Measurements from ENCODE around the gene RNF41.

RNF41 gene

DNA sequence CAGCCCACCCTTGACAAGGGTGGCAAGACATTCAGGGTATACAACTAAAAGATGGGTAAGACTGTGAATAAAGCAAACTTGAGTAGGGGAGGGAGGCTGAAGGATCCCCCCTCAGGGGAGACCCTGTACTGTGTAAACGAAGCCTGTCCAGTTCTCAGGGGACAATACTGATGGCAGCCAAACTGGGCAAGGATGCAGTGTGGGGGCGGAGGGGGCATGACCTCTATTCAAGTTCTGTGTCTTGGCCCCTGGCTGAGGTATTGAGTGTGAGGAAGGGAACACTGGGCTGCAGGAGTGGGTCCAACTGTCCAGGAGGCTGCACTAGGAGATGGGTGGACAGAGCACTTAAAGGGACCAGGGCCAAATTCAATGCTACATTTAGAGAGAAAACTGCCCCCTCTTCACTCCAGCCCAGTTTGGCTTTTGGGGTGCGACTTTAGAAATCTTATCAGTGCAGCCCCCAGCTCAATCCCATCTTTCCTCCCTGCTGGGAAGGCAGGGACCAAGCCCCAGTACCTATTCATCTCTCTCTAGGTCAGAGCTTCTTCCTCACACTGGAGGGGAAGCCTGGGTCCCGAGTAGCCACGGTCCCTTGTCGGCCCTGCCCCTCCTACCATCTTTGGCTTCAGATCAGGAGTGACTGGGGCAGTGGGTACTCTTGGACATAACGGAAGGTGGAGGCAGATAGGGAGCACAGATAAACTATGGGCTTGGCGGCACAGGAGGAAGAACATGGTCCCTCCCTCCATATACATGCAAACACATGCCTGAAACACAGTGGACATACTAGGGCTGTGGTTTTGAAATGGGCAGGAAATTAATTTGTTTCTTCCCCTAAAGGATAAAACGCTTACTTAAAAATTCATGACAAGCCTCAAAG, 19.9 kb upstream of the RNF41 start:
- H3K9me2 ChIP-seq (replicated peaks; ENCODE audit: insufficient read depth, low read length): no peaks in the 10 kb centered on the region
- no peaks in the 10 kb centered on the region for H3K36me3 ChIP-seq (replicated peaks; ENCODE audit: insufficient read depth, low read length)
- H3K9ac ChIP-seq (ENCODE audit: low read length): no peak overlapping the region

DNA sequence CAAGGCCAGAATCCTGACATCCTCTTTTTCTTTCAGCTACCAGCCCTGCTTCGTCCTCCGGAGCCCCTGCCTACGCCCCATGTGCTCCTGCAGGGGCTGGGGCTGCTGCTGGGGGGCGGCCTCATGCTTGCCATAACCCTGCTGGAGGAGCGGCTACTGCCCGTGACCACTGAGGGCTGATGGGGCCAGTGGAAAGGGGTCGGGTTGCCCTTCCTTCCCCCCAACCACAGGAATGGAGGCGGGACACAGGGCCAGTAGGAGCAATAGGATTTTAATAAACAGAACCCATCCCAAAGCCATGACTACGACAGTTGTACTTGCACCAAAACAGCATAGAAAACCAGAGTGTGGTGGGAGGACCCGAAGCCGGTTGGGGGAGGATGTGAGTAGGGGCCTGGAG, 15.8 kb upstream of the RNF41 start:
- Histone ChIP-seq H3K27me3 (replicated peaks; ENCODE audit: insufficient read depth, low read length) (no peaks in the 10 kb centered on the region), H3K9me3 (replicated peaks; ENCODE audit: insufficient read depth, low read length) (no peaks in the 10 kb centered on the region), H3K9ac (ENCODE audit: low read length) (no peak overlapping the region), H3K36me3 (replicated peaks; ENCODE audit: insufficient read depth, low read length) (no peaks in the 10 kb centered on the region), H2AFZ (ENCODE audit: low read length) (no peak overlapping the region), H4K20me1 (ENCODE audit: insufficient read depth, low read length) (no peaks in the 10 kb centered on the region), H3F3A (ENCODE audit: insufficient read depth, low read length) (no peaks in the 10 kb centered on the region), H3K79me2 (ENCODE audit: low read length) (no peaks in the 10 kb centered on the region), H3K27ac (ENCODE audit: low read length) (no peak overlapping the region), H3K4me2 (ENCODE audit: low read depth, low read length) (no peak overlapping the region), H3K9me2 (replicated peaks; ENCODE audit: insufficient read depth, low read length) (no peaks in the 10 kb centered on the region), H3K4me1 (ENCODE audit: low read length) (no peaks in the 10 kb centered on the region), H3K4me3 (ENCODE audit: low read length) (no peak overlapping the region)
- TF ChIP-seq, protein P1, sequence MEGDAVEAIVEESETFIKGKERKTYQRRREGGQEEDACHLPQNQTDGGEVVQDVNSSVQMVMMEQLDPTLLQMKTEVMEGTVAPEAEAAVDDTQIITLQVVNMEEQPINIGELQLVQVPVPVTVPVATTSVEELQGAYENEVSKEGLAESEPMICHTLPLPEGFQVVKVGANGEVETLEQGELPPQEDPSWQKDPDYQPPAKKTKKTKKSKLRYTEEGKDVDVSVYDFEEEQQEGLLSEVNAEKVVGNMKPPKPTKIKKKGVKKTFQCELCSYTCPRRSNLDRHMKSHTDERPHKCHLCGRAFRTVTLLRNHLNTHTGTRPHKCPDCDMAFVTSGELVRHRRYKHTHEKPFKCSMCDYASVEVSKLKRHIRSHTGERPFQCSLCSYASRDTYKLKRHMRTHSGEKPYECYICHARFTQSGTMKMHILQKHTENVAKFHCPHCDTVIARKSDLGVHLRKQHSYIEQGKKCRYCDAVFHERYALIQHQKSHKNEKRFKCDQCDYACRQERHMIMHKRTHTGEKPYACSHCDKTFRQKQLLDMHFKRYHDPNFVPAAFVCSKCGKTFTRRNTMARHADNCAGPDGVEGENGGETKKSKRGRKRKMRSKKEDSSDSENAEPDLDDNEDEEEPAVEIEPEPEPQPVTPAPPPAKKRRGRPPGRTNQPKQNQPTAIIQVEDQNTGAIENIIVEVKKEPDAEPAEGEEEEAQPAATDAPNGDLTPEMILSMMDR (IDR thresholded peaks at IDR 0.05; ENCODE audit: low read length): no peak
- TF ChIP-seq EZH2phosphoT487 (IDR thresholded peaks at IDR 0.05; ENCODE audit: low read length) (no peak), EZH2 (optimal IDR thresholded peaks at IDR 0.05; ENCODE audit: low read depth, low read length) (no peak)
- no peak for DNase-seq

More for the DNA sequence above, 19.9 kb upstream of the RNF41 start:
- H3K27ac ChIP-seq (ENCODE audit: low read length): no peak overlapping the region
- TF ChIP-seq, protein P1 (IDR thresholded peaks at IDR 0.05; ENCODE audit: low read length): no peak
- no peak for TF ChIP-seq EZH2phosphoT487 (IDR thresholded peaks at IDR 0.05; ENCODE audit: low read length)
- TF ChIP-seq EZH2 (optimal IDR thresholded peaks at IDR 0.05; ENCODE audit: low read depth, low read length): no peak
- no peaks in the 10 kb centered on the region for H3K9me3 ChIP-seq (replicated peaks; ENCODE audit: insufficient read depth, low read length)
- no peak overlapping the region for H3K4me3 ChIP-seq (ENCODE audit: low read length)
- H2AFZ ChIP-seq (ENCODE audit: low read length): no peak overlapping the region
- no peak overlapping the region for H3K4me2 ChIP-seq (ENCODE audit: low read depth, low read length)
- no peaks in the 10 kb centered on the region for H3K79me2 ChIP-seq (ENCODE audit: low read length)
- no peaks in the 10 kb centered on the region for H4K20me1 ChIP-seq (ENCODE audit: insufficient read depth, low read length)
- H3F3A ChIP-seq (ENCODE audit: insufficient read depth, low read length): no peaks in the 10 kb centered on the region
- H3K27me3 ChIP-seq (replicated peaks; ENCODE audit: insufficient read depth, low read length): no peaks in the 10 kb centered on the region
- no peaks in the 10 kb centered on the region for H3K4me1 ChIP-seq (ENCODE audit: low read length)
- no peak for DNase-seq

DNA sequence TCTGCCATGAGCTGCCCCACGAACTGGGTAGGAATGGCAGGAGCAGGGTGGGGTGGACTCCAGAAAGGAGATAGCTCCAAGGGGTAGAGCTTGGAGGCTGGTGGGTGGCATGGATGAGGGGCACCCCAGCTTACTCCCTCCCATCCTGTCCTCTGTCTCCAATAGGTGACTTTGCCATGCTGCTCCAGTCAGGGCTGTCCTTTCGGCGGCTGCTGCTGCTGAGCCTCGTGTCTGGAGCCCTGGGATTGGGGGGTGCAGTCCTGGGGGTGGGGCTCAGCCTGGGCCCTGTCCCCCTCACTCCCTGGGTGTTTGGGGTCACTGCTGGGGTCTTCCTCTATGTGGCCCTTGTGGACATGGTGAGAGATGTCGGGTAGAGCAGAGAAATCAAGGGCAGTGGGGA, 15.3 kb upstream of the RNF41 start:
- no peak overlapping the region for H3K4me3 ChIP-seq (ENCODE audit: low read length)
- no peaks in the 10 kb centered on the region for H3K9me3 ChIP-seq (replicated peaks; ENCODE audit: insufficient read depth, low read length)
- H2AFZ ChIP-seq (ENCODE audit: low read length): no peak overlapping the region
- H3K4me2 ChIP-seq (ENCODE audit: low read depth, low read length): no peak overlapping the region
- no peak overlapping the region for H3K9ac ChIP-seq (ENCODE audit: low read length)
- no peaks in the 10 kb centered on the region for H3K4me1 ChIP-seq (ENCODE audit: low read length)
- no peak for TF ChIP-seq EZH2 (optimal IDR thresholded peaks at IDR 0.05; ENCODE audit: low read depth, low read length)
- no peaks in the 10 kb centered on the region for H3K36me3 ChIP-seq (replicated peaks; ENCODE audit: insufficient read depth, low read length)
- no peaks in the 10 kb centered on the region for H3F3A ChIP-seq (ENCODE audit: insufficient read depth, low read length)
- no peaks in the 10 kb centered on the region for H4K20me1 ChIP-seq (ENCODE audit: insufficient read depth, low read length)
- H3K27me3 ChIP-seq (replicated peaks; ENCODE audit: insufficient read depth, low read length): no peaks in the 10 kb centered on the region
- no peak overlapping the region for H3K27ac ChIP-seq (ENCODE audit: low read length)
- no peak for DNase-seq
- H3K79me2 ChIP-seq (ENCODE audit: low read length): no peaks in the 10 kb centered on the region
- no peaks in the 10 kb centered on the region for H3K9me2 ChIP-seq (replicated peaks; ENCODE audit: insufficient read depth, low read length)

DNA sequence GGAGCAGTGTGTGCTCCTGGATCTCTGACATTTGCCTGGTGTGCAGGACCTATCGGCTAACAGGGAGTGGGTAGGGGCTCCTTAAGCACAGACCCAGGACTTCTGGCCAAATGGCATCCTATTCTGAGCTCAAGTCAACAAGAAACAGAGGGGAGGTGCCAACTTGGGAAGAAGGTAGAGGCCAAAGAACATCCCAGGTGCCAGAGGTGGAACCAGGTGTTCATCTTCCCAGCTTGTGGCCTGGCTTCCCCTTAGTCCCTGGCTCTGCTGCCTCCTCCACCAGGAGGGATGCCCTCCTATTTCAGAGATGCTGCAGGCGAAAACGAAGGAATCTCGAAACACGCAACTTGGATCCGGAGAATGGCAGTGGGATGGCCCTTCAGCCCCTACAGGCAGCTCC, 14.4 kb upstream of the RNF41 start:
- TF ChIP-seq, protein P1 (IDR thresholded peaks at IDR 0.05; ENCODE audit: low read length): no peak
- TF ChIP-seq EZH2phosphoT487 (IDR thresholded peaks at IDR 0.05; ENCODE audit: low read length) (no peak), EZH2 (optimal IDR thresholded peaks at IDR 0.05; ENCODE audit: low read depth, low read length) (no peak)

More for the DNA sequence above, 14.4 kb upstream of the RNF41 start:
- H3K4me3 ChIP-seq (ENCODE audit: low read length): no peak overlapping the region
- no peaks in the 10 kb centered on the region for H3F3A ChIP-seq (ENCODE audit: insufficient read depth, low read length)
- H4K20me1 ChIP-seq (ENCODE audit: insufficient read depth, low read length): no peaks in the 10 kb centered on the region
- DNase-seq: no peak
- no peak overlapping the region for H3K9ac ChIP-seq (ENCODE audit: low read length)
- no peaks in the 10 kb centered on the region for H3K4me1 ChIP-seq (ENCODE audit: low read length)
- no peak overlapping the region for H3K4me2 ChIP-seq (ENCODE audit: low read depth, low read length)
- no peaks in the 10 kb centered on the region for H3K79me2 ChIP-seq (ENCODE audit: low read length)
- H3K27me3 ChIP-seq (replicated peaks; ENCODE audit: insufficient read depth, low read length): no peaks in the 10 kb centered on the region
- H2AFZ ChIP-seq (ENCODE audit: low read length): no peak overlapping the region
- no peaks in the 10 kb centered on the region for H3K36me3 ChIP-seq (replicated peaks; ENCODE audit: insufficient read depth, low read length)
- H3K9me3 ChIP-seq (replicated peaks; ENCODE audit: insufficient read depth, low read length): no peaks in the 10 kb centered on the region
- H3K9me2 ChIP-seq (replicated peaks; ENCODE audit: insufficient read depth, low read length): no peaks in the 10 kb centered on the region
- no peak overlapping the region for H3K27ac ChIP-seq (ENCODE audit: low read length)
